ENCODE results near the gene EIF4A3. TPM values are rescaled to one million over a fixed set of nuclear protein-coding genes. Genes with fewer than 3 reads are reported as not detected.

The EIF4A3 gene
- total and polyA plus RNA-seq, 10 of the 15 experiments (the other 5 are each of a cell fraction or from before 2014, with no cell fraction given), result 53.3 to 225 (median 103) TPM

DNA sequence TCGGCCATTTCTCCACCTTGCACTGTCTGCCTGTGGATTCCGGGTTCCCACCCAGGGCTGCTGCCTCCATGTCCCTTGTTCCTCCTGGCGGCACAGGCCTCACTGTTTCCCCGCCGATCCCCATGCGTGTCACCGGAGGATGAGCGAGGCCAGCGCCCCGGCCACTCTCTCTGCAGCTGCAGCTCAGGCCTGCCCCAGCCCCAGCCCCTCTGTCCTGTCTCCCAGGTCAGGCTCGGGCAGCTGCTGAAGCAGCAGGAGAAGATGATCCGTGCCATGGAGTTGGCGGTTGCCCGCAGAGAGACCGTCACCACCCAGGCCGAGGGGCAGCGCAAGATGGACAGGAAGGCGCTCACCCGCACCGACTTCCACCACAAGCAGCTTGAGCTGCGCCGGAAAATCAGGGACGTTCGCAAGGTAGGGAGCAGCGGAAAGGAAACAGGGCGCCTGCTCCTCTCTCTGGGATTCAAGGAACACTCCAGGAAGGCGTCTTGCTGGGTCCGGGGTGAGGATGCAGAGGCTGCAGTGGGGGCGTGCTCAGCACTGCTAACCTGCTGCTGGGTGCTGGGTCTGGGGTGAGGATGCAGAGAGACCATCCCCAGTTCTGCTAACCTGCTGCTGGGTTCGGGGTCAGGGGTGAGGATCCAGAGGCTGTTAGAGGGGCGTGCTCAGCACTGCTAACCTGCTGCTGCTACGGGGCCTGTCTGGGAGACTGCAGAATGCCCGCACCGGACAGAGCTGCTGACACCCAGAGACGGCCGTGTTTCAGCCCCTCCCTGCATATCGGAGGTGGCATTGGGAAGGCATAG, 51.7 kb downstream of the EIF4A3 start:
- no peaks in the 10 kb centered on the region for H4K20me1 ChIP-seq (ENCODE audit: control insufficient read depth, insufficient read depth)
- POLR2A ChIA-PET, result no interaction called here
- no peak for DNase-seq (ENCODE audit: low read depth, low spot score)
- no peaks in the 10 kb centered on the region for H3K27me3 ChIP-seq (replicated peaks in 1 of 2; ENCODE audit: control insufficient read depth in 2 of 2, insufficient read depth in 2 of 2, low read length in 1 of 2)
- FAIRE-seq, result no peak
- SMC1A ChIA-PET (ENCODE audit: uncharacterized antibody, unreplicated experiment), result no interaction called here
- TF ChIP-seq KDM1A (IDR thresholded peaks at IDR 0.05; ENCODE audit: borderline replicate concordance), result no peak
- TF ChIP-seq MYC (IDR thresholded peaks at IDR 0.05; ENCODE audit: insufficient read depth, insufficient read length, insufficient replicate concordance, low read length, severe bottlenecking), result no peak
- no peak for TF ChIP-seq SREBF2 (IDR thresholded peaks at IDR 0.05; ENCODE audit: low read length)
- TF ChIP-seq GABPA (IDR thresholded peaks at IDR 0.05; ENCODE audit: low read depth), result no peak
- TF ChIP-seq E2F4 (IDR thresholded peaks at IDR 0.05; ENCODE audit: low read depth, low read length), result no peak
- TF ChIP-seq DPF2 (IDR thresholded peaks at IDR 0.05), result no peak
- WGBS (ENCODE audit: insufficient coverage, insufficient replicate concordance, low lambda C conversion rate, missing lambda C conversion rate), result 68% methylated on average over 36 of the region's 37 CpGs
- H3K9ac ChIP-seq (ENCODE audit: control insufficient read depth, insufficient read depth, low read length), result no peak overlapping the region
- H3K9me3 ChIP-seq (replicated peaks; ENCODE audit: control insufficient read depth, insufficient read depth, low read length), result no peaks in the 10 kb centered on the region
- no peak overlapping the region for H3K4me2 ChIP-seq (ENCODE audit: control insufficient read depth, insufficient read depth)
- peaks cover 6% of the 10 kb centered on the region for H3K4me1 ChIP-seq (ENCODE audit: control insufficient read depth, insufficient read depth, low read length)
- H3K4me3 ChIP-seq, result no peak overlapping the region
- ATAC-seq, result no peak
- CTCF ChIA-PET, result no interaction called here
- no peak overlapping the region for H3K27ac ChIP-seq (ENCODE audit: control insufficient read depth, insufficient read depth)
- in situ Hi-C loops (cut with MboI), result no loop called here
- H3K36me3 ChIP-seq (ENCODE audit: control insufficient read depth in 2 of 2, insufficient read depth in 2 of 2, low read length in 1 of 2), result no peaks in the 10 kb centered on the region
- RAD21 ChIA-PET (ENCODE audit: unreplicated experiment), result no interaction called here
- H2AFZ ChIP-seq (ENCODE audit: control insufficient read depth, low read depth, low read length), result no peak overlapping the region
- no TSS peak for BruUV-seq (replicated peaks)
- H3K79me2 ChIP-seq (ENCODE audit: control insufficient read depth, insufficient read depth, low read length), result no peaks in the 10 kb centered on the region
- intact Hi-C loops (cut with micrococcal nuclease; ENCODE audit: unreplicated experiment), result no loop called here

DNA sequence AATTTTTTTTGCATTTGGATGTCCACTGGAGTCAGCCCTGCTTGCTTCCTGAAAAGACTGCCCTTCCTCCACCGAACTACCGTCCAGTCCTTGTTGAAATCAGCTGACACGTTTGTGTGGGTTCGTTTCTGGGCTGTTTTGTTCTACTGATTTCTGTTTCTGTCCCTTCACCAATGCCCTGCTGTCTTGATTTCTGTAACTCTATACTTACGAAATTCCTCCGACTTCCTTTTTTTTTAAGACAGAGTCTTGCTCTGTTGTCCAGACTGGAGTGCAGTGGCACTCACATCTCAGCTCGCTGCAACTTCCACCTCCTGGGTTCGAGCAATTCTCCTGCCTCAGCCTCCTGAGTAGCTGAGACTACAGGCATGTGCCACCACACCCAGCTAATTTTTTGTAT, 54.0 kb downstream of the EIF4A3 start:
- Histone ChIP-seq H3K4me3 (no peak overlapping the region), H3K9me3 (replicated peaks; ENCODE audit: control insufficient read depth, insufficient read depth, low read length) (no peaks in the 10 kb centered on the region), H3K9ac (ENCODE audit: control insufficient read depth, insufficient read depth, low read length) (no peak overlapping the region), H3K4me1 (ENCODE audit: control insufficient read depth, insufficient read depth, low read length) (no peaks in the 10 kb centered on the region), H3K79me2 (ENCODE audit: control insufficient read depth, insufficient read depth, low read length) (no peaks in the 10 kb centered on the region), H3K27me3 (replicated peaks in 1 of 2; ENCODE audit: control insufficient read depth in 2 of 2, insufficient read depth in 2 of 2, low read length in 1 of 2) (no peaks in the 10 kb centered on the region), H3K27ac (ENCODE audit: control insufficient read depth, insufficient read depth) (no peak overlapping the region), H3K36me3 (ENCODE audit: control insufficient read depth in 2 of 2, insufficient read depth in 2 of 2, low read length in 1 of 2) (no peaks in the 10 kb centered on the region), H4K20me1 (ENCODE audit: control insufficient read depth, insufficient read depth) (no peaks in the 10 kb centered on the region), H3K4me2 (ENCODE audit: control insufficient read depth, insufficient read depth) (no peak overlapping the region), H2AFZ (ENCODE audit: control insufficient read depth, low read depth, low read length) (no peak overlapping the region)
- SMC1A ChIA-PET (ENCODE audit: uncharacterized antibody, unreplicated experiment), result no interaction called here
- intact Hi-C loops (cut with micrococcal nuclease; ENCODE audit: unreplicated experiment), result no loop called here
- 20% methylated on average over 8 of the region's 8 CpGs for WGBS (ENCODE audit: insufficient coverage, insufficient replicate concordance, low lambda C conversion rate, missing lambda C conversion rate)
- CTCF ChIA-PET, result interaction anchor here (1.1 to 1.3 kb wide), 3 partner anchors 8 to 84 kb away, joined by 3 to 6 read pairs (median 4); partner anchors contain the start of gene GAA
- BruUV-seq (replicated peaks), result no TSS peak
- POLR2A ChIA-PET, result no interaction called here
- in situ Hi-C loops (cut with MboI), result no loop called here
- ATAC-seq, result no peak
- DNase-seq (ENCODE audit: low read depth, low spot score), result no peak
- RAD21 ChIA-PET (ENCODE audit: unreplicated experiment), result no interaction called here
- FAIRE-seq, result no peak
- no peak for TF ChIP-seq KLF5 (IDR thresholded peaks at IDR 0.05; ENCODE audit: partially characterized antibody)
- TF ChIP-seq, protein P1, sequence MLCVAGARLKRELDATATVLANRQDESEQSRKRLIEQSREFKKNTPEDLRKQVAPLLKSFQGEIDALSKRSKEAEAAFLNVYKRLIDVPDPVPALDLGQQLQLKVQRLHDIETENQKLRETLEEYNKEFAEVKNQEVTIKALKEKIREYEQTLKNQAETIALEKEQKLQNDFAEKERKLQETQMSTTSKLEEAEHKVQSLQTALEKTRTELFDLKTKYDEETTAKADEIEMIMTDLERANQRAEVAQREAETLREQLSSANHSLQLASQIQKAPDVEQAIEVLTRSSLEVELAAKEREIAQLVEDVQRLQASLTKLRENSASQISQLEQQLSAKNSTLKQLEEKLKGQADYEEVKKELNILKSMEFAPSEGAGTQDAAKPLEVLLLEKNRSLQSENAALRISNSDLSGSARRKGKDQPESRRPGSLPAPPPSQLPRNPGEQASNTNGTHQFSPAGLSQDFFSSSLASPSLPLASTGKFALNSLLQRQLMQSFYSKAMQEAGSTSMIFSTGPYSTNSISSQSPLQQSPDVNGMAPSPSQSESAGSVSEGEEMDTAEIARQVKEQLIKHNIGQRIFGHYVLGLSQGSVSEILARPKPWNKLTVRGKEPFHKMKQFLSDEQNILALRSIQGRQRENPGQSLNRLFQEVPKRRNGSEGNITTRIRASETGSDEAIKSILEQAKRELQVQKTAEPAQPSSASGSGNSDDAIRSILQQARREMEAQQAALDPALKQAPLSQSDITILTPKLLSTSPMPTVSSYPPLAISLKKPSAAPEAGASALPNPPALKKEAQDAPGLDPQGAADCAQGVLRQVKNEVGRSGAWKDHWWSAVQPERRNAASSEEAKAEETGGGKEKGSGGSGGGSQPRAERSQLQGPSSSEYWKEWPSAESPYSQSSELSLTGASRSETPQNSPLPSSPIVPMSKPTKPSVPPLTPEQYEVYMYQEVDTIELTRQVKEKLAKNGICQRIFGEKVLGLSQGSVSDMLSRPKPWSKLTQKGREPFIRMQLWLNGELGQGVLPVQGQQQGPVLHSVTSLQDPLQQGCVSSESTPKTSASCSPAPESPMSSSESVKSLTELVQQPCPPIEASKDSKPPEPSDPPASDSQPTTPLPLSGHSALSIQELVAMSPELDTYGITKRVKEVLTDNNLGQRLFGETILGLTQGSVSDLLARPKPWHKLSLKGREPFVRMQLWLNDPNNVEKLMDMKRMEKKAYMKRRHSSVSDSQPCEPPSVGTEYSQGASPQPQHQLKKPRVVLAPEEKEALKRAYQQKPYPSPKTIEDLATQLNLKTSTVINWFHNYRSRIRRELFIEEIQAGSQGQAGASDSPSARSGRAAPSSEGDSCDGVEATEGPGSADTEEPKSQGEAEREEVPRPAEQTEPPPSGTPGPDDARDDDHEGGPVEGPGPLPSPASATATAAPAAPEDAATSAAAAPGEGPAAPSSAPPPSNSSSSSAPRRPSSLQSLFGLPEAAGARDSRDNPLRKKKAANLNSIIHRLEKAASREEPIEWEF (IDR thresholded peaks at IDR 0.05; ENCODE audit: insufficient replicate concordance, low read depth, low read length), result no peak
- no peak for TF ChIP-seq SPI1 (IDR thresholded peaks at IDR 0.05; ENCODE audit: borderline replicate concordance, insufficient read depth, low read depth, low read length)
- no peak for TF ChIP-seq ATF7 (IDR thresholded peaks at IDR 0.05; ENCODE audit: low read depth)
- TF ChIP-seq EP300 (IDR thresholded peaks at IDR 0.05; ENCODE audit: borderline replicate concordance in 1 of 2, control insufficient read depth in 1 of 2, low read depth in 2 of 2, low read length in 2 of 2), result no peak
